ENCODE results near the gene STEAP1B.

The STEAP1B gene

GRCh38 chr7:22375359-22376048 is 124.5 kb downstream of the STEAP1B start:
- in situ Hi-C loops (cut with HindIII; ENCODE audit: low sequenced_read_pairs) = no loop called here

- in situ Hi-C loops (cut with HindIII; ENCODE audit: low sequenced_read_pairs) = no loop called here
These were observed 126.1 kb downstream of the STEAP1B start for GRCh38 chr7:22373911-22374310.

- in situ Hi-C loops (cut with HindIII; ENCODE audit: low sequenced_read_pairs) = no loop called here
These were observed 126.6 kb downstream of the STEAP1B start for GRCh38 chr7:22373388-22373787.

- in situ Hi-C loops (cut with HindIII; ENCODE audit: low sequenced_read_pairs) = no loop called here
These were observed 127.1 kb downstream of the STEAP1B start for GRCh38 chr7:22372863-22373262.

GRCh38 chr7:22371878-22372277 is 128.1 kb downstream of the STEAP1B start:
- in situ Hi-C loops (cut with HindIII; ENCODE audit: low sequenced_read_pairs) = no loop called here

Measured in endothelial cell of hepatic sinusoid (primary cell).